A549 (cell line): ENCODE measurements around the gene OPA3. TPM values are rescaled to one million over a fixed set of nuclear protein-coding genes. Genes with fewer than 3 reads are reported as not detected.

ENCODE experiments used
- ATAC-seq, 2 experiments: fragments of 200-7000 bp in 1 of 2; fragments of >200 bp in 1 of 2; cut with Nextera tagmentation in 1 of 2; cut with Tn5 transposase in 1 of 2; 3 replicates each; pipeline versions ENCODE4 v1.8.0 to v1.9.1; 2018 to 2020; ENCODE audit warnings: mild to moderate bottlenecking in 1 of 2, moderate library complexity in 1 of 2
- CTCF ChIA-PET: fragments of 300-600 bp; sonication (Branson Sonifier 250); formaldehyde crosslinking; extraction: SDS; loops from one replicate; lab custom pipeline; 2021; ENCODE audit warnings: antibody characterized with exemption, inconsistent platforms; lab: Yijun Ruan, JAX
- POLR2A ChIA-PET: fragments of 350-600 bp; formaldehyde crosslinking; extraction: SDS; loops from one replicate; lab custom pipeline; 2021; ENCODE audit warnings: antibody characterized with exemption, inconsistent platforms; lab: Yijun Ruan, JAX
- DNase-seq, 2 experiments: peaks; one replicate each; pipeline versions ENCODE4 v3.0.0 to v3.0.0-alpha.2; 2011 to 2016; ENCODE audit warnings: low read depth in 1 of 2, low spot score in 1 of 2
- FAIRE-seq: peaks from 2 replicates; lab custom pipeline; 2011; peaks lifted over from hg19 to GRCh38; lab: Jason Lieb, UNC
- H3K27ac ChIP-seq, 2 experiments: fragments of >200 bp; sonication (Bioruptor Twin); formaldehyde crosslinking; 3 replicates each; pipeline ENCODE4 v1.5.1; 2016 to 2017
- H3K4me1 ChIP-seq: fragments of >200 bp; sonication (Bioruptor Twin); formaldehyde crosslinking; 3 replicates; pipeline ENCODE4 v1.6.1; 2016
- H3K4me2 ChIP-seq: fragments of >200 bp; sonication (Bioruptor Twin); formaldehyde crosslinking; 3 replicates; pipeline ENCODE4 v1.6.1; 2016
- H3K4me3 ChIP-seq: fragments of >200 bp; sonication (Bioruptor Twin); formaldehyde crosslinking; 3 replicates; pipeline ENCODE4 v1.5.1; 2016
- H3K9me3 ChIP-seq: fragments of >200 bp; sonication (Bioruptor Twin); formaldehyde crosslinking; 3 replicates; pipeline ENCODE4 v1.6.1; 2016
- BHLHE40 ChIP-seq: IDR thresholded peaks from 2 replicates; pipeline ENCODE4 v1.6.1; 2012; ENCODE audit warnings: low read depth, low read length, inconsistent platforms
- CBX2 ChIP-seq: fragments of 200-600 bp; sonication (generic); IDR thresholded peaks from 2 replicates; pipeline ENCODE4 v1.6.1; 2016; ENCODE audit warnings: low read depth, mild to moderate bottlenecking, borderline replicate concordance
- EHF ChIP-seq: fragments of 250-450 bp; sonication (Bioruptor Pico); IDR thresholded peaks from 2 replicates; pipeline ENCODE4 v1.5.0; 2020; ENCODE audit warnings: mild to moderate bottlenecking
- ELK1 ChIP-seq: fragments of 150-350 bp; IDR thresholded peaks from 2 replicates; pipeline ENCODE4 v1.6.1; 2014; ENCODE audit warnings: low read depth, mild to moderate bottlenecking, low read length
- ESRRA ChIP-seq: fragments of 150-350 bp; IDR thresholded peaks from 2 replicates; pipeline ENCODE4 v1.6.1; 2014; ENCODE audit warnings: mild to moderate bottlenecking, low read length, borderline replicate concordance
- FOSL2 ChIP-seq, 2 experiments: fragments of 450-650 bp in 1 of 2; fragments of >200 bp in 1 of 2; sonication (Bioruptor Twin) in 1 of 2; formaldehyde crosslinking; IDR thresholded peaks; 2 replicates each; pipeline versions ENCODE4 v1.5.0 to v1.6.1; 2016 to 2020; ENCODE audit warnings: mild to moderate bottlenecking in 1 of 2, moderate library complexity in 1 of 2
- GATA3 ChIP-seq: IDR thresholded peaks from 2 replicates; pipeline ENCODE4 v1.6.1; 2012; ENCODE audit warnings: borderline replicate concordance
- HDAC2 ChIP-seq: fragments of 200-600 bp; sonication (generic); IDR thresholded peaks from 2 replicates; pipeline ENCODE4 v1.6.1; 2016
- HES2 ChIP-seq: fragments of >200 bp; sonication (Bioruptor Twin); formaldehyde crosslinking; IDR thresholded peaks from 2 replicates; pipeline ENCODE4 v1.6.1; 2016
- HMGXB4 ChIP-seq: fragments of 250-450 bp; sonication (Bioruptor Pico); IDR thresholded peaks from 2 replicates; pipeline ENCODE4 v1.5.0; 2021; ENCODE audit warnings: mild to moderate bottlenecking, moderate library complexity, borderline replicate concordance
- HOXB13 ChIP-seq: fragments of 250-450 bp; sonication (Bioruptor Pico); IDR thresholded peaks from 2 replicates; pipeline ENCODE4 v1.5.0; 2020; ENCODE audit warnings: low read depth, mild to moderate bottlenecking, moderate library complexity
- HOXB5 ChIP-seq: fragments of 250-450 bp; sonication (Bioruptor Pico); IDR thresholded peaks from 2 replicates; pipeline ENCODE4 v1.5.0; 2020; ENCODE audit warnings: mild to moderate bottlenecking, moderate library complexity
- KDM1A ChIP-seq: fragments of 200-600 bp; sonication (generic); IDR thresholded peaks from 2 replicates; pipeline ENCODE4 v1.6.1; 2016; ENCODE audit warnings: low read depth, mild to moderate bottlenecking
- MAFK ChIP-seq: fragments of 450-650 bp; IDR thresholded peaks from 2 replicates; pipeline ENCODE4 v1.6.1; 2014; ENCODE audit not compliant: partially characterized antibody
- MAX ChIP-seq: IDR thresholded peaks from 2 replicates; pipeline ENCODE4 v1.6.1; 2012
- MAZ ChIP-seq: fragments of 150-350 bp; IDR thresholded peaks from 2 replicates; pipeline ENCODE4 v1.6.1; 2014; ENCODE audit warnings: antibody characterized with exemption, low read depth, low read length, borderline replicate concordance
- MYC ChIP-seq: IDR thresholded peaks from 2 replicates; pipeline ENCODE4 v1.6.1; 2012; ENCODE audit warnings: mild to moderate bottlenecking, inconsistent platforms, low read length, improper control_type of control experiment, borderline replicate concordance
- POLR2A ChIP-seq: IDR thresholded peaks from 2 replicates; pipeline ENCODE4 v1.6.1; 2012; ENCODE audit warnings: mild to moderate bottlenecking, low read length
- SMC3 ChIP-seq: fragments of >200 bp; sonication (Bioruptor Twin); formaldehyde crosslinking; IDR thresholded peaks from 3 replicates; pipeline ENCODE4 v1.6.1; 2018; ENCODE audit warnings: inconsistent platforms
- TFCP2L1 ChIP-seq: fragments of 250-450 bp; sonication (Bioruptor Pico); IDR thresholded peaks from 2 replicates; pipeline ENCODE4 v1.5.0; 2021; ENCODE audit warnings: mild to moderate bottlenecking
- ZNF302 ChIP-seq: fragments of 250-450 bp; sonication (Bioruptor Pico); IDR thresholded peaks from 2 replicates; pipeline ENCODE4 v1.9.0; 2021; ENCODE audit warnings: inconsistent platforms, mild to moderate bottlenecking, moderate library complexity
- ZSCAN20 ChIP-seq: fragments of 250-450 bp; sonication (Bioruptor Pico); IDR thresholded peaks from 2 replicates; pipeline ENCODE4 v1.8.0; 2022; ENCODE audit warnings: mild to moderate bottlenecking, moderate library complexity
- WGBS: methylation state at CpG from one replicate; pipeline ENCODE4 v1.1.6; 2017; ENCODE audit errors: missing lambda C conversion rate; 5-methylcytosine and 5-hydroxymethylcytosine counted together
- polyA plus RNA-seq, 4 experiments: library from polyadenylated mRNA; depleted of rRNA in 3 of 4; stranded (reverse); fragments of >200 nt; fragmentation: RNase III in 1 of 4; extraction: RNeasy Plus Mini Kit Qiagen cat#74134 plus additional on column Dnase treatment in 1 of 4; gene quantifications; 2 replicates in 3 of 4; 3 replicates in 1 of 4; pipeline ENCODE4 v1.2.3, GENCODE V29; 2011 to 2017
- TF ChIP-seq, protein P1 (sequence below): fragments of 200-600 bp; sonication (generic); IDR thresholded peaks from 2 replicates; pipeline ENCODE4 v1.6.1; 2016; ENCODE audit warnings: antibody characterized with exemption, mild to moderate bottlenecking, moderate library complexity
- TF ChIP-seq, protein P2 (sequence below): fragments of 250-450 bp; sonication (Bioruptor Pico); IDR thresholded peaks from 2 replicates; pipeline ENCODE4 v1.5.0; 2020; ENCODE audit warnings: low read depth, mild to moderate bottlenecking, moderate library complexity

The OPA3 gene
- polyA plus RNA-seq, 2 of the 4 experiments (the other 2 are of a cell fraction) = 15.6 to 21.8 TPM

DNA sequence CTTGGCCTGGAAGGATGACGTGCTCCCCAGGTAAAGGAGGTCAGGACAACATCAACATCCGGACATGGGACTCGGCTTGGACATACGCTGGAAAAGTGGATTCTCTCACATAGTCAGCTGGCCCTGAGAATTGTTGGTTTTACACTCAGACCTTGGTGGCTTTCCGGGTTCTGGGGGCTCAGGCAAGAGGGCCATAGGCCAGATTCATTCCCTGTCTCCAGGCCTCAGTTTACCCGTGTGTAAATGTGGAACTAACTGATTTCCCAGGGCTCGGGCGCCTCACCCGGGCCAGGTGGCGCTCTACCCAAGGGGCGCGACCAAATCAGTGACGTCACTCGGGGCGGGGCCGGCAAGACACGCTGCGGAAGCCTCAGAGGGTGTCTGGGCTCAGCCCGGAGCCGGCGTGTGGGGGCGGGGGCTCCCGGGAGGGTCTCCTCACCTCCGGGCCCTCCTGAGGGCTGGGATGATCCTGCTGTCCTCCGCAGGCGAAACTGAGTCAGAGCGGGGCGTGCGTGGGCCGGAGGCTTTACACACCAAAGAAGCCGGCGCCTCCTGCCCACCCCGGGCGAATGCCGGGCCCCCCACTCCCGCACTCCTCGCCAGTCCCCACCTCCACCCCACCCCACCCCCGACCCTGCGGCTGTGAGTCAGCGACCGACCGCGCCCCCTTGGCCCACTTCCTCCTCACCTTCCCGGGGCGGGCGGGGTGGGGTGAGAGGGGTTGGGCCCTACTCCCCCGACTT is 78.2 kb downstream of the OPA3 start (continued):
- peak; percentile 55 for TF ChIP-seq SMC3
- TF ChIP-seq, protein P1, sequence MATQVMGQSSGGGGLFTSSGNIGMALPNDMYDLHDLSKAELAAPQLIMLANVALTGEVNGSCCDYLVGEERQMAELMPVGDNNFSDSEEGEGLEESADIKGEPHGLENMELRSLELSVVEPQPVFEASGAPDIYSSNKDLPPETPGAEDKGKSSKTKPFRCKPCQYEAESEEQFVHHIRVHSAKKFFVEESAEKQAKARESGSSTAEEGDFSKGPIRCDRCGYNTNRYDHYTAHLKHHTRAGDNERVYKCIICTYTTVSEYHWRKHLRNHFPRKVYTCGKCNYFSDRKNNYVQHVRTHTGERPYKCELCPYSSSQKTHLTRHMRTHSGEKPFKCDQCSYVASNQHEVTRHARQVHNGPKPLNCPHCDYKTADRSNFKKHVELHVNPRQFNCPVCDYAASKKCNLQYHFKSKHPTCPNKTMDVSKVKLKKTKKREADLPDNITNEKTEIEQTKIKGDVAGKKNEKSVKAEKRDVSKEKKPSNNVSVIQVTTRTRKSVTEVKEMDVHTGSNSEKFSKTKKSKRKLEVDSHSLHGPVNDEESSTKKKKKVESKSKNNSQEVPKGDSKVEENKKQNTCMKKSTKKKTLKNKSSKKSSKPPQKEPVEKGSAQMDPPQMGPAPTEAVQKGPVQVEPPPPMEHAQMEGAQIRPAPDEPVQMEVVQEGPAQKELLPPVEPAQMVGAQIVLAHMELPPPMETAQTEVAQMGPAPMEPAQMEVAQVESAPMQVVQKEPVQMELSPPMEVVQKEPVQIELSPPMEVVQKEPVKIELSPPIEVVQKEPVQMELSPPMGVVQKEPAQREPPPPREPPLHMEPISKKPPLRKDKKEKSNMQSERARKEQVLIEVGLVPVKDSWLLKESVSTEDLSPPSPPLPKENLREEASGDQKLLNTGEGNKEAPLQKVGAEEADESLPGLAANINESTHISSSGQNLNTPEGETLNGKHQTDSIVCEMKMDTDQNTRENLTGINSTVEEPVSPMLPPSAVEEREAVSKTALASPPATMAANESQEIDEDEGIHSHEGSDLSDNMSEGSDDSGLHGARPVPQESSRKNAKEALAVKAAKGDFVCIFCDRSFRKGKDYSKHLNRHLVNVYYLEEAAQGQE = no peak
- 0 out of 2 replicates have a peak, but pooled peaks have one; percentile 15 for TF ChIP-seq BHLHE40
- TF ChIP-seq ZNF302 = peak; percentile 30; the same call in 1 of the 2 replicates
- TF ChIP-seq MAZ = peak; percentile 93; the same call in 1 of the 2 replicates
- TF ChIP-seq KDM1A = no peak
- no peak for TF ChIP-seq ELK1
- peak; percentile 92 for TF ChIP-seq HOXB5
- TF ChIP-seq EHF (CRISPR knock-in tag) = peak; percentile 96
- peak; percentile 73; the same call in 1 of the 2 replicates for TF ChIP-seq MYC
- no peak for TF ChIP-seq CBX2
- TF ChIP-seq MAX = peak; percentile 82
- TF ChIP-seq ESRRA = no peak
- 0 out of 2 replicates have a peak, but pooled peaks have one; percentile 62 for TF ChIP-seq HMGXB4 (CRISPR knock-in tag)
- no peak for TF ChIP-seq HES2
- TF ChIP-seq ZSCAN20 (CRISPR knock-in tag) = 0 out of 2 replicates have a peak, but pooled peaks have one; percentile 53

DNA sequence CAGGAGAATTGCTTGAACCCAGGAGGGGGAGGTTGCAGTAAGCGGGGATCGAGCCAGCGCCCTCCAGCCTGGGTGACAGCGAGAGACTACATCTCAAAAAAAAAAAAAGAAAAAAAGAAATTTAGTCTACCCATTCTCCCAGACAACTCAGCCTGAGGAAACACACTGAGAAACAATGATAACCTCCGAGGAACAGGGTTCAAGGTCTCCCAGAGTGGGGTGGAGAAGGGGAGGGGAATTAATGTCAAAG is 78.7 kb downstream of the OPA3 start:
- CTCF ChIA-PET = interaction anchor here (0.6 to 3.1 kb wide), 20 partner anchors 8 to 155 kb away, joined by 3 to 42 read pairs (median 6); partner anchors contain the start of gene PPM1N
- TF ChIP-seq FOSL2 (IDR thresholded peaks at IDR 0.05) (no peak), FOSL2 (CRISPR knock-in tag; IDR thresholded peaks at IDR 0.05) (no peak), ZSCAN20 (CRISPR knock-in tag) (no peak), HDAC2 (no peak), GATA3 (no peak), POLR2A (no peak), MAFK (no peak), TFCP2L1 (CRISPR knock-in tag) (no peak), HOXB13 (no peak), MAZ (no peak)
- TF ChIP-seq, protein P2, sequence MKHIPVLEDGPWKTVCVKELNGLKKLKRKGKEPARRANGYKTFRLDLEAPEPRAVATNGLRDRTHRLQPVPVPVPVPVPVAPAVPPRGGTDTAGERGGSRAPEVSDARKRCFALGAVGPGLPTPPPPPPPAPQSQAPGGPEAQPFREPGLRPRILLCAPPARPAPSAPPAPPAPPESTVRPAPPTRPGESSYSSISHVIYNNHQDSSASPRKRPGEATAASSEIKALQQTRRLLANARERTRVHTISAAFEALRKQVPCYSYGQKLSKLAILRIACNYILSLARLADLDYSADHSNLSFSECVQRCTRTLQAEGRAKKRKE = no peak
- 58% methylated on average over 5 of the region's 5 CpGs for WGBS
- DNase-seq (no peak), ATAC-seq (no peak), FAIRE-seq (no peak)
- POLR2A ChIA-PET = interaction anchor here (0.6 to 0.9 kb wide), 2 partner anchors 9 to 29 kb away, joined by 3 to 5 read pairs; partner anchors contain the start of gene RTN2
- peak overlapping the region; percentile 70 for H3K4me3 ChIP-seq
- H3K4me2 ChIP-seq = peak overlapping the region; percentile 99
- peaks cover 28% of the 10 kb centered on the region for H3K4me1 ChIP-seq
- no peaks in the 10 kb centered on the region for H3K9me3 ChIP-seq
- H3K27ac ChIP-seq = peak overlapping the region; percentile 99
